HG03558 (cell line): ENCODE measurements around the gene COL27A1.
"Not testable (repeated sequence)": the region's sequence is repeated elsewhere in the genome, so short reads cannot be mapped to it uniquely, and the experiment has no call there.

ENCODE experiments used
- ATAC-seq: cut with Tn5 transposase; IDR thresholded peaks from one replicate; pipeline ENCODE4 v1.9.1; 2021; ENCODE audit warnings: moderate number of reproducible peaks; ENCODE audit not compliant: unreplicated experiment; ENCODE audit errors: extremely low read depth

Gene COL27A1

GRCh38 chr9:114178756-114179450 is 23.6 kb downstream of the COL27A1 start:
- no peak for ATAC-seq

- no peak for ATAC-seq
These were observed 24.2 kb downstream of the COL27A1 start for GRCh38 chr9:114179516-114179915.

- ATAC-seq = no peak
These were observed 25.6 kb downstream of the COL27A1 start for GRCh38 chr9:114180696-114181606.

GRCh38 chr9:114181607-114182409 is 26.5 kb downstream of the COL27A1 start:
- ATAC-seq = no peak

DNA sequence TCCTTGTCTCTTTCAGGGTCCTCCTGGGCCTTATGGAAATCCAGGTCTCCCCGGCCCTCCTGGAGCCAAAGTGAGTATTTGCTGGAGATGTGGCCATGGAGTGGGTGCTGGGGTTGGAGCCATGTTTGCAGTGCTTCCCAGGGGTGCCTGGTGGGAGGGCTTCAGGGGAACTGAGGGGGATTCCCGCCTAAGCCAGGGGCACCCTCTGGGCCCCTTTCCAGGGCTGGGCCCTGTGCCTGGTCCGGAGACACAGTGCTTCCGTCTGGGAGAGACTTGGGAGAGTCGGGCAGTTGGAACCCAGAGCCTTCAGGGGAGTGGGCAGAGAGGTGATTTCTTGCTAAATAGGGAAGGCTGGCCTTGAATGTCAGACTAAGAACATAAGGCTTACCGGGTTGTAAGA is 27.7 kb downstream of the COL27A1 start:
- ATAC-seq = no peak

DNA sequence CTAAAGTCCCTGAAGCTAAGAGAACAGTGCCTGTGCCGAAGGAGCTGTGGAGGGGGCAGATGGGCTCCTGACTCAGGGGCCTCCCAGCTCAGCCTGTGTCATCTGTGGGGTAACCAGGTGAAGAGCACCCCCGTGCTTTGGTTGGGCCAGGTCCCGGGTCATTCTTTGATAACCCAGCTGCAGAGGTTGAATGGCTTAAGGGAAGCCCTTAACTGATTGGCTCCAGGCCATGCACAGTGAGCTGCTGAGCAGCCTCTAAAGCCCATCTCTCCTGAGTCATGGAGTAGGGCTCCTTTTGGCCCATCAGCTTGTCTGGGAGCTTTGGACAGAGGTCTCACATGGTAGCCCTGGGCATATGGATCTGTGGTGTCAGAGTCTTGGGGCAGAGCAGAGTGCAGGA is 28.7 kb downstream of the COL27A1 start:
- ATAC-seq = no peak

- no peak for ATAC-seq
These were observed 29.5 kb downstream of the COL27A1 start for GRCh38 chr9:114184866-114185265.

GRCh38 chr9:114185570-114186490 is 30.5 kb downstream of the COL27A1 start:
- no peak for ATAC-seq

DNA sequence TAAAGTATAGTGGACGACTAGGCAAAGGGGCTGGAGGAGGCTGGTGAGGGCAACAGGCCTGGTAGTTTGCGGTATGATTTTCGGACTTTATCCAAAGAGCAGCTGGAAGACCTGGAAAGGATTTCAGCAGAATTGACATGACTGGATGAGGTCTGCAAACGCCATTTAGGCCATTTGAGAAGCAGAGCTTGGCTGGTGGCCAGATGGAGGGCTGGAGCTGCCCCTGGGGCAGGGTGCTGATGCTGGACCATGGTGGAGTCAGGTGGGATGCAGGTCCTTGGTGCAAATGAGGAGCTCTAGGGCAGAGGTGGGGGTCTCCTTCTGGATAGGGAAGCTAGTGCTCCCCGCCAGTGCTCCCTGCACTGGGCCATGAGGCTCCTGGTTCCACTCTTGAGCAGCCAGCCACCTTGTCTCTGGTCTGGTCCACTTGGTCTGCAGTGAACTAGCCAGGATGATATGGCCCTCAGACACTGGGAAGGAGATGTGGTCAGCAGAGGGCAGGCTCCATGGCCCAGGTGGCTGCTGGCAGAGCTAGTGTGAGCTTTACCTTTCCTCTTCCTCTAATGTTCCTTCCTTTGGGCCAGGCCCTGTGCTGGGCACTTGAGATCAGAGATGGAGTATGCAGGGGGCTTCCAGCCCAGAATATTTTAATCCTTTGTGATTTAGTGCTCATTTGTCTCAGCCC is 31.4 kb downstream of the COL27A1 start:
- no peak for ATAC-seq

DNA sequence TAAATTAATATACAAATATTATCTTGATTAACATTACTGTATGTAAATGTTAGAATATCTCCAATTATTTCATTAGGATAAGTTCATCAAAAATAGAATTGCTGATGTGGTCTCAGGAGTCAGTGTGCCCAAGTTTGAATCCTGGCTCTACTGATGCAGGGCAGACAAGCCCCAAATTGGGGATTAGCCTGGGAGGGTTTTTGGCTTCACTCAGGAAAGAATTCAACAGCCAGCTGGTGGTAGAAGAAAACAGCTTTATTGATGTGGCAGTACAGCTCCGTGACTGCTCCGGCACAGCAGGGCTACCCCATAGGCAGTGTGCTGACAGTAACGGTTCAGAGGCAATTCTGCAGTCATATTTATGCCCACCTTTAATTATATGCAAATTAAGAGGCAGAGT is 32.5 kb downstream of the COL27A1 start:
- no peak for ATAC-seq

DNA sequence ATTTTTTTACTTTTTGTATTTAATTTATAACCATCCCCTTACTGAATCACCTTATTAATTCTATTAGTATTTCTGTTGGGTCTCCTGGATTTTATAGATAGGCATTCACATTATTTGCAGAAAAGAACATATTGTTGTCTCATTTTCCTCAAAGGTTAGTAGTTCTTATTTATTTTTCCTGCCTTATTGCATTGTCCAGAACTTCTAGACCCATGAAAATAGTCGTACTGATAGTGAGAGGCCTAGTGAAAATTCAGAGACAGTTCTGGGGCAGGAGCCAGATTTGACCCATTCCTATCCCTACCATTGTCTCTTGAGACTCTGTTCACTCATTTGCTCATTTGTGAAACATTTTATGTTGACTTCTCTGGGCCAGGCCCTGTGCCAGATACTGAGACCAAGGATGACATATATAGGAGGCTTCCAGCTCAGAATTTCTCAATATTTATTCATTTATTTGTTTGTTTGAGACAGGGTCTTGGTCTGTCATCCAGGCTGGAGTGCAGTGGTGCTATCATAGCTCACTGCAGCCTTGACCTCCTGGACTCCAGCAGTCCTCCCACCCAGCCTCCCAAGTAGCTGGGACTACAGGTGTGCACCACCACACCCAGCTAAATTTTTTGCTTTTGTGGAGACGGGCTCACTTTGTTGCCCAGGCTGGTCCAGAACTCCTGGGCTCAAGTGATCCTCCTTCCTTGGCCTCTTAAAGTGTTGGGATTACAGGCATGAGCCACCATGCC is 34.7 kb downstream of the COL27A1 start:
- no peak for ATAC-seq

DNA sequence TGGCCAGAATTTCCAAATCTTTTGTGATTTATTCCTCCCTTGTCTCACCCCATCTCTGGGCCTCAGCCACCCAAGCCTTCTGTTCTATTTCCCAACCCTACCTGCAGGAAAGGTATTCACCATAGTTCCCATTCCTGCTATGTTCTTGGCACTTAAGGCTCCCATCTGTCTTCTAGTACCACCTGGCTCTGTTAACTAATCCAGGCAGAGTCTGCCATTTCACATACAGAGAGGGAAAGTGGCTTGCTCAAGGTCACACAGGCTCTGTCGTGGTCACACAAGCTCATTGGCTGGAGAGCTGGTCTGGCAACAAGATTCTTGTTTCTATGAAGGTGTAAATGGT is 35.2 kb downstream of the COL27A1 start:
- no peak for ATAC-seq

GRCh38 chr9:114191402-114191801 is 36.1 kb downstream of the COL27A1 start:
- not testable (repeated sequence) for ATAC-seq

DNA sequence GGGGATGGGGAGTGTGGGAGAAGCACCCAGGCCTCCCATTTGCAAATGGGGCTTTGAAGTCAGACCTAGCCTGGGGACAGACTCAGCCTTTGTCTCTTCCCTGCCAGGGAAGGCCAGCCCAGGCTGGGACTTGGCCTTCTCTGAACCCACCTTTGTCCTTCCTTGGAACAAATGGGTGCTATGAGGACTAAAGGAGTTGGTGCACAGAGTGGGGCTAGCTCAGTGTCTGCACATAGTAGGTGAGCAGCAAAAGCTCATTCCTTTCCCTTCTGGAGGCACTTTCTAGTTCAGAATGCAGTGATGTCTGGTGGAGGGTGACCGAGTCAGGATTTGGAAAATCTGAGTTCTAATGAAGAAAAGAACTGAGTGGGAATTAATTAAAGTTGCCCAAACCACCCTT is 37.2 kb downstream of the COL27A1 start:
- no peak for ATAC-seq

GRCh38 chr9:114193090-114193489 is 37.8 kb downstream of the COL27A1 start:
- no peak for ATAC-seq

DNA sequence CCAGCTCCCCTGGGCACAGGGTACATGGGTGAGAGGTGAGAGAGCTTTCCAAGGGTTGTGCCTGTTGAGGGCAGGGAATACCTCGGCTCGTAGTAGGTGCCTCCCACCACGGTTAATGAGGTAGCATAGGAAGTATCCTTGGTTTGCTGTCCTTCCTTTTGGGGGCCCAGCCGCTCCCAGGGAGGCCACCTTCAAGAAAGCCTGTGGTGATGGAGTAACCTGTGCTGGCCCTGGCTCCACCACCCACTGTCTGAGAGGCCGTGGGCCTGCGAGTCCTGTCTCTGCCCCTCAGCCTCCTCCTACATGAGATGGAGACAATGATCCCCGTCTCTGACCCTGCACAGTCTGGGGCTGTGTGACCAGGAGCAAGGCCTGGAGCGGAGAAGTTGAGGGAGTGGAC is 40.8 kb downstream of the COL27A1 start:
- ATAC-seq = no peak

- ATAC-seq = no peak
These were observed 41.8 kb downstream of the COL27A1 start for GRCh38 chr9:114196979-114197622.
